GM18907 (cell line): Measurements from ENCODE around the gene FAT1.
A peak's percentile ranks its signal among the peaks of the same experiment; 100 is the strongest.

ENCODE experiments used
- ATAC-seq: cut with Tn5 transposase; IDR thresholded peaks from one replicate; pipeline ENCODE4 v1.9.1; 2021; ENCODE audit warnings: mild to moderate bottlenecking, moderate library complexity; ENCODE audit not compliant: unreplicated experiment

Gene FAT1

GRCh38 chr4:186621959-186622553 is 101.6 kb downstream of the FAT1 start:
- no peak for ATAC-seq

- no peak for ATAC-seq
Measured at GRCh38 chr4:186619088-186619487, 104.6 kb downstream of the FAT1 start.

- ATAC-seq: no peak
Measured at GRCh38 chr4:186617921-186618320, 105.7 kb downstream of the FAT1 start.

- no peak for ATAC-seq
Measured at GRCh38 chr4:186607490-186607889, 116.2 kb downstream of the FAT1 start.

GRCh38 chr4:186606591-186606992 is 117.1 kb downstream of the FAT1 start:
- no peak for ATAC-seq

- no peak for ATAC-seq
Measured at GRCh38 chr4:186605261-186605865, 118.3 kb downstream of the FAT1 start.

- no peak for ATAC-seq
Measured at GRCh38 chr4:186604124-186604807, 119.4 kb downstream of the FAT1 start.

GRCh38 chr4:186602978-186603377 is 120.7 kb downstream of the FAT1 start:
- no peak for ATAC-seq

GRCh38 chr4:186599483-186599882 is 124.2 kb downstream of the FAT1 start:
- no peak for ATAC-seq

- no peak for ATAC-seq
Measured at GRCh38 chr4:186598686-186599085, 125.0 kb downstream of the FAT1 start.

- ATAC-seq: no peak
Measured at GRCh38 chr4:186596850-186597390, 126.7 kb downstream of the FAT1 start.

GRCh38 chr4:186596346-186596745 is 127.3 kb downstream of the FAT1 start:
- no peak for ATAC-seq

- no peak for ATAC-seq
Measured at GRCh38 chr4:186593587-186593973, 130.1 kb downstream of the FAT1 start.

- ATAC-seq: no peak
Measured at GRCh38 chr4:186592966-186593586, 130.6 kb downstream of the FAT1 start.

- ATAC-seq: no peak
Measured at GRCh38 chr4:186592445-186592844, 131.2 kb downstream of the FAT1 start.

- no peak for ATAC-seq
Measured at GRCh38 chr4:186591651-186592050, 132.0 kb downstream of the FAT1 start.

GRCh38 chr4:186588503-186588902 is 135.2 kb downstream of the FAT1 start:
- no peak for ATAC-seq

- ATAC-seq: peak; percentile 71
Measured at GRCh38 chr4:186587416-186588018, 136.1 kb downstream of the FAT1 start.

GRCh38 chr4:186586205-186586604 is 137.5 kb downstream of the FAT1 start:
- ATAC-seq: no peak

- ATAC-seq: no peak
Measured at GRCh38 chr4:186584912-186585311, 138.7 kb downstream of the FAT1 start.

GRCh38 chr4:186581421-186581820 is 142.2 kb downstream of the FAT1 start:
- no peak for ATAC-seq
